ENCODE measurements around the gene BOD1L1.

Gene BOD1L1

GRCh38 chr4:13539047-13539618 is 88.4 kb downstream of the BOD1L1 start:
- no peak for DNase-seq (ENCODE audit: low read depth)

DNA sequence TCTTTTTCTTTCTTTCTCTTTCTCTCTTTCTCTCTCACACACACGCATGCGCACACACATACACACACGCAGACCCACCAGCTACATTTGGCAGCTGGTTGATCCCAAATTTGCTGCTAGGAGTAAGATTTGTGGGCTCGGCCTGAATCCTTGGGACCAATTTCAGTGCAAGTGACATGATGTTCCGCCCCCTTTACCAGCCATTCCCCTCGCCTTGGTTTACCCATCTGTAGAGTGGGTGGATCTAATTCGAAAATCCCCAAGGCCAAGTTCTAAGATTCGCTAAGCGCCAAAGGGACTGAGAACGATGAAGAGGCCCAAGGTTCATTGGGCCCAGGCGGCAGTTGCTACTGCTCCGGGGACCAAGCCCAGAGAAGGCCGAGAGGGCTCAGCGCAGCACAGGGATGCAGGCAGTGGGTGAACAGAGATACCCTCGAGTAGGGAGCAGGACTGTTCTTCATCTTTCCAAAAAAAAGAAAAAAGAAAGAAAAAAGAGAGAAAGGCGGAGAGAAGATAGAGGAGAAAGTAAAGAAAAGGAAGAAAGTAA is 89.0 kb downstream of the BOD1L1 start:
- DNase-seq (ENCODE audit: low read depth): no peak

DNA sequence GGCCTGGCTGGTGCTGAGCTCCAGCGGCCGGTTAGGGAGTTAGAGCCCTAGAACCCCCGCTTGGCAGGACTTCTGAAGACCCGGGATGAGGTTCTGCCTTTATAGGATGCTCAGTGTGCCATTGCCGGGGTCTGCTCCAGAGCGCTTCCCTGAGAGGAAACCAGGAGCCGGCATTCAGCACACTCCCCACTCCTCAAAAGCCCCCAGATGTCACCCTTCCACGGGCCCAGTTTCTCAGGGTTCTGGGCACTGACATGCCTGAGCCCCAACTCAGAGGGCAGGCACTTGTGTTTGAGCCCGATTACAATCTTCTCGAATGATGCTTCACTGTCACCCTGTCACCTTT is 89.7 kb downstream of the BOD1L1 start:
- DNase-seq (ENCODE audit: low read depth): no peak

DNA sequence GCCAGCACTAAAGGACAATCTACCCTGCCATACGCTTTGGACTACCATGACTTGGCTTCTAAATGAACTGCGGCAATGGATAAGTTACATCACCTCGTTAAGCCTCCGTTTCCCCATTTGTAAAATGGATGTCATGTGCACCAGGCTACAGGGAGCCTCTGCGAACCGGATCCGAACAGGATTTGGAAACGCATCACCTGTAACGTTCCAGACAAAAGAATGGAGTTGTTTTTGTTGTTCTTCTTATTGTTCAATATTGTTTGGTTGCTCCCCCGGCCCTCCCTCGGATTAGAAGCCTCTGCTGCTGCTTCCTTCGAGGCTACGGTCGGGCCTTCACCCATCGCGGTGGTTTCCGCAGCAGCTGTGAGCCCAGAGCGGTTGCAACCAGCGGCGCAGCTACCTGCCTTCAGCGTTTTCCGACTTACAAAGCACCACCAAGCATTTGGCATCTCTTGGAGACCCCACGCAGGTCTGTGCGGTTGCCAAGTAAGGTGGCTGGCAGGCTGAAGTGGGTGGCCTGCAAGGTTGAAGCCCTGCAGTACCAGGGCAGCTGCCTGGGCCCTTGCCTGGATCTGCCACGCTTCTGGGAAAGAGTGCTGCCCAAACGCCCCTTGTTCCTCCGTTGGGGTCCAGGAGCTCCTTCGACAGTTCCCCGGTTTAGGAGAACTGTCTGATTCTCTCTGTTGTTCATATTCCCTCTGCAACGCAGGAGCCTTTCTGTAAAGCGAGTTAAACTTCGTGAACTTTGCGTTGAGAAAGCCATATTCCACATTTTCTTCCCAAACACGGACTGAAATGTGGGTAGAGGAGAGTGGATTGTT is 90.3 kb downstream of the BOD1L1 start:
- DNase-seq (ENCODE audit: low read depth): no peak

- no peak for DNase-seq (ENCODE audit: low read depth)
Measured at GRCh38 chr4:13536607-13537006, 90.9 kb downstream of the BOD1L1 start.

- DNase-seq (ENCODE audit: low read depth): no peak
Measured at GRCh38 chr4:13535708-13536361, 91.7 kb downstream of the BOD1L1 start.

GRCh38 chr4:13535118-13535517 is 92.4 kb downstream of the BOD1L1 start:
- no peak for DNase-seq (ENCODE audit: low read depth)

DNA sequence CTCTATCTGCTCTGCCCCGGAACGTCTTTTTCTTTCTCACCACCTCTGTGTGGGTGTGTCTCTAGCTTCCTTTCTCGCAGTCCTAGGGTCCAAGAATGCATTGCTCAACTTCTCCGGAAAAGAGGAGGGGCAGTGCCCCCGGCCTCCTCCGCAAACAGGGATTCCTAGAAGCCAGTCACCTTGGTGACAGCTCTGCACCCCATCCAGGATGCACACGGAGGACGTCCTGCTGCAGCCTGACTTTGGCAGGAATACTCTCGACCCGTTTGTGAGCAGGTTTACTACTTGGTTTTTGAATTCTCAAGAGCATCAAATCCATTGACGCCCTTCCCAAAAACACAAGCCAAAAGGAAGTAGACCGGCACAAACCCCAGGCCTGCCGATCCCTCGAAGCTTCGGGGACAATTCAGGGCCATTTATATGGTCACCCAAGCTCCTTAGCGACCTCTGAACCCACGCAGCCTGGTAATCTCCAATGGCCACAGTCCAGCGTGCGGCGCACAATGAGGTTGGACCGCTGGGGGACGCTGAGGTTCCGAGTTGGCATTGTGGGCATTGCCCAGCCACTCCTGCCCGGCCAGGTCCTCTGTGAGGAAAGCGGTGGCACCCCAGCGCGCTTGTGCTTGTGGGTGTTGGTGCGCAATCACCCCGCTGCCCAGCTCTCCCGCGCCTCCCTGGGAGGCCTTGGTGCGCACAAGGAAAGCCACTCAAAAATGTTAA is 93.0 kb downstream of the BOD1L1 start:
- no peak for DNase-seq (ENCODE audit: low read depth)

DNA sequence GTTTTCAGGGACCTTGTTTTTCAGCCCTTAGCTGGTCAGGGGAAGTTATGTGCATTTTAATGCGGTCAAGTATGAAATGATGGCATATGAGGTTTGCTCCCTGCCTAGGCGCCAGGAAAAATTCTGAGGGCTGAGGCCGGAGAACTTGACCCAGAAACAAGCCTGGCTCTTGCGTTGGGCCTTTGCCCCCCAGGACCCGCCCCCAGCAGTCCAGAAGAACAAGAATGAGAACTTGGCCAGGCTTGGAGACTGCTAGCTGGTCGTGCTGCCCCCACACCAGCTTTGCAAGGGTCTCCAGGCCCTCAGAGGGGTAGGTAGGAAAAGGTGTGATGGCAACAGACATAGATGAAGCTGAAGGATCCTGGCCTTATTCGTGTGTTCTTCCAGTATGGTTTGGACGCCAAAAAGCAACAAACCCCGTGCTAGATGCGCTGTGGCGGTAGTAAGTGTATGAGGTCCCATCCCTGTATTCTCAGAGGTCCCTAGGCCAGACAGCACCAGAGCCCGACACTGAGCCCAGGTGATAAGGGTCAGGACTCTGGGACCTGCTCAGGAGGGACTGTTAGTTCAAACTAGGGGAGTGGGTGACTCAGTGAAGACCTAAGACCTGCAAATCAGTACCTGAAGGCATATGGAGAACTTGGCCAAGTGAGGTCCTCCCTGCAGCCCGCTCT is 93.7 kb downstream of the BOD1L1 start:
- DNase-seq (ENCODE audit: low read depth): no peak

DNA sequence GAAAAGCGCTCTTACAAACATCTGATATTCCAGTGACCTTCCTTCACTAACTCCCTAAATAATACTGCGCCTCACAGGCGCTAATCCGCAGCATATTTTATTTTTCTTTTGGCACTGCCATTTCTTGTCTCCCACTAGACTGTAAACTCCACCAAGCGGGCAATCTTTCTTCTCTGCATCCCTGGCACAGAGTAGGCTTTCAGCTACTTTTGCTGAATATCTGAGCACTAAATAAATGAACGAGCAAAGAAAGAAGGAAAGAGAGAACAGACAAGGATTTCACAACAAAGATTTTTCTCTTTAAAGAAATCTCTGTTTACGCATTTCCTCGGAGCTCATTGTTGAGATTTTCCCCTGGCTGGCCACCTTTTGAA is 95.9 kb downstream of the BOD1L1 start:
- DNase-seq (ENCODE audit: low read depth): no peak

DNA sequence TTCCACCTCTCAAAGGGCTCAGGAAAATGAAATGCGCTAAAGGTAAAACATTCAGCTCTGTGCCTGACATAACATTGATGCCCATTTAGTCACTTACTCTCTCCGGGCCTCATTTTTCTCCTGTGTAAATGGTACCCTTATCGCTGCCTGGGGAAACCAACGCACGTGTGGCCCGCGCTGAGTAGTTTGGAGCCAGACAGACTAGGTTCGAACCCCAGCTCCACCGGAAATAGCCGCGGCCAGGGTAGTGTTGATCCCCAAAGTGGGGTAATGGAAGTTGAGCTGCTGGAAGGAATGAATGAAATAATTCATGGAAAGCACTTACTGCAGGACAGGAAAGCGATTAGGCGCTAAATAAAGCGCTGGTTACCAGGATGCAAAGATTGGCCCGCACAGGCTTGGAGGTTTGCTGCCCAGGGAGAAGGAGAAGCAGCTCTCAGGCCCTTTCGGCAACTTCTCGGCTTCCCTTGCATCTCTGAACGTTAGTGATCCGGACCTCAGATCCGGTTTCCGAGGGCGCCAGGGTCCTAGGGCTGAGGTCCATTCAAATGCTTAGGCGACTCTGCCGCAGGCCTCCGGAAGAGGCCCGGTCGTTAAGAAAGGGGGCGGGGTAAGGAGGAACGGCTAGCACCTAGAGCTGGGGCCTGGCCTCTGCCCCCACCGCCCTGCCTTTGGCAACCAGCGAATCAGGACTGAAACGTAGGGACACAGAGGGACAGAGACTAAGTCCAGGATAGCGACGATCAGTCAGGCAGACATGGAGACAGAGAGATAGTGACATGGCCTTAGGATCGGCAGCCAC is 96.5 kb downstream of the BOD1L1 start:
- no peak for DNase-seq (ENCODE audit: low read depth)

DNA sequence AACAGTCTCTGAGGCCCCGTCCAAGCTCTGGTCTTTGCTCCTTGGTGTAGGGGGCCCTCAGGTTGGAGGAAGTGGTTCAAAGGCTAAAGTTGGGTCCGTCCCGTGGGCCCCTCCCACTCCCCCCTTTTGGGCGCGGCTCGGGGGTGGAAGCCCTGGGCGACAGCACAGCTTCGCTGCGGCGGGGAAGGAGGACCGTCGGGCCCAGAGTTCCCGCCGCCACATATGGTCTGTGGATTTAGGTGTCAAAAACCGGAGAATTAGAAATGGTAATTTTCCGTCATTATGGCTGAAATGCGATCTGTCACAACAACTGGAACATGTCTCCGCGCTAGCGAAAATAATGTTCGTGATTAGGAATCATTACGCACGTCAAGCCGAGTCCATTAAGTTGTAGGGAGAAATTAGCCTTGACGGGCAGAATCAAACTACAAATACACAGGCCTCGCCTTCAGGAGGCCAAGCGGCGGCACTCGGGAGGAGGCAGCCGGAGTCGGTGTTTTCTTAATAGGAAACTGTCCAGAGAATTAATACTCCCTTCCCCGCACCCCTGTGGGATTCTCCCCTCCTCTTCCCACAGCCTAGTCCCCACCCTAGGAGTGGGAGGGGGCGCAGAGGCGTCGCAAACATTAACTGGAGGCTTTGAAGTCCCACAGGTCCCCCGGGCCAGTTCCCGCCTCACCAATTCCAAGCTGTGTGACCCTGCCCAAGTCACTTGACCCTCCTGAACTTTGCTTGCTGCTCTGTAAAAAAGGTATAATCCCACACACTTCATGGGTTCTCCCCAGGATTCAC is 98.2 kb downstream of the BOD1L1 start:
- DNase-seq (ENCODE audit: low read depth): no peak

DNA sequence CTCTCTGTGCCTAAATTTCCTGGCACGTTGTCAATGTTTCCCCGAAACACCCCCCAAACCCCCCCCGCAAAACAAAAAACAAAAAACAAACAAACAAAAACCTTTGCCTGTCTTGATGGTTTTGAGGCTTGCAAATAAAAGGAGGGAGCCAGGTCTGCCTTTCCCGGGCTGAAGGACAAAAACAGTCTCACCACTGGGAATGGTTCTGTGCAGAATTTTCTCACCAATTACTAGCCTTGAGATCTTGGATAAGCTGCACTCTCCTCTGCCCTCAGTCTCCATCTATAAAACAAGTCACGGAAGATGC is 98.8 kb downstream of the BOD1L1 start:
- DNase-seq (ENCODE audit: low read depth): no peak

DNA sequence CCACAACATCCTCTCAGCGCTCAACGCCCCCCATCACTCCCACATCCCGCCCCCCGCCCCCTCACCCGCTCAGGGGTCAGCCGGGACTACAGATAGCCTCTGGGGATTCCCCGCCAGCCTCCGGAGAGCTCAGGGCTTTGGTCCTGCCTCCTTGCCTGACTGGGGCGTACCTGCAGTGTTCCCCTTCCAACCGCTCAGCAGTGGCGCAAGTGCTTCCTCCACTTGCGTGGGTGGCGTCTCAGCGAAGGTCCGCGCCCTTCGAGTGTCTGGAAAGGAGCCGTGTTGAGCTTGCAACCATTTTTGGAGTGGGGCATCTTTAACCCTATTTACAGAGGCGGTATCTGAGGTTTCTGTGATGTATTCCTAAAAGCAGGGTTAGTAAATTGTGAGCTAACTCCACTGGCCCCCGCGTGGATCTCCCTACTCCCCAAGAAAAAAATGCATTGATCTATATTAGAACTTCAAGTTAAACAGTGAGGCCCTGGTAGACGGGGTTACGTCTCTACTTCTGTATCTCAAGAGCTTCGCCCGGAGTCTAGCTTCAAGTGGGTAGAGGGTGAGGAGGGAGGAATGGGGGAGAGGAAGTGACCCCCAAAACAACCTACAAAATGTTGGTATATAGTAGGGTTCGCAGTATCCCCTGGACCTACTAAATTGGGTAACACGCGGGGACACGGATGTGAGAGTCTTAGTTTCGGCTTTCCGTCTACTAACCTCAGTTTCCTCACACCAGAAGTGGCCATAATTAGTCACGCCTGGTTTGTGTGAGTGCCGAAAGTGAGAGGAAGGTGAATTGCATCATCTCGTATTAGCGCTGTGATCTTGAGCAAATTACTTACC is 99.3 kb downstream of the BOD1L1 start:
- DNase-seq (ENCODE audit: low read depth): no peak

GRCh38 chr4:13527192-13527980 is 100.1 kb downstream of the BOD1L1 start:
- DNase-seq (ENCODE audit: low read depth): no peak

GRCh38 chr4:13526658-13527057 is 100.9 kb downstream of the BOD1L1 start:
- DNase-seq (ENCODE audit: low read depth): no peak

DNA sequence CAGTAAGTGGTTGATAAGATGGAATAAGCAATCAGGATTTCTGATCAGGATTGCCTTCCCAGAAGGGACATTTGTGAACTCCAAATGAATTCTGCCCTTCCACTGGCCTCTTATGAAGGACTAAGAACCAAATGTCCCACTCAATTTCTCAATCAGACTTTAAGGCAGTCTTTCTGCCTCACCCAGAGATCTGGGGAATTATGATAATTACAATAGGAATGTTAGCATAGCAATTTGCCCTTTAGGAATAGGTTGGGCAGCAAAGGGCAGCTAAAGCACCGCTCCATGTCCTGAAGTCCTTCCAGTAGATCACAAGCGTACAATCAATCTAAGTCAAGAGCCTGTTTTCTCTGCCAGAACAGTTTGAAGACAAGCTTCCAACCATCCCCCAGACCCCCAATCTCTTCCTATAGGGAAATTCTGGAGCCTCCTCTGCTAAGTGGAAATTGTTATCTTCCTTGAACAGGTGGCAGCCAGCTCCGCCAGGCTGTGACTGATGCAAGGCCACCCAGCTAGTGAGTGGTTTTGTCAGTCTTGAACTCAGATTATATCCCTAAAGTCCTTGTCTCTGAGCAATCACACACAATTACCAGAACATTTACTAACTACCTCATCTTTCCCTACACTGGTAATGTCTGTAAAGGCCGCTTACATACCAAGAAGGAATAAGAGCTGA is 101.8 kb downstream of the BOD1L1 start:
- DNase-seq (ENCODE audit: low read depth): no peak
